ENCODE data around the gene CLOCK. TPM values are rescaled to one million over a fixed set of nuclear protein-coding genes. Genes with fewer than 3 reads are reported as not detected.

CLOCK gene
- total and polyA plus RNA-seq, 2 experiments from 2014 or later, result 9.6 to 29.3 TPM

DNA sequence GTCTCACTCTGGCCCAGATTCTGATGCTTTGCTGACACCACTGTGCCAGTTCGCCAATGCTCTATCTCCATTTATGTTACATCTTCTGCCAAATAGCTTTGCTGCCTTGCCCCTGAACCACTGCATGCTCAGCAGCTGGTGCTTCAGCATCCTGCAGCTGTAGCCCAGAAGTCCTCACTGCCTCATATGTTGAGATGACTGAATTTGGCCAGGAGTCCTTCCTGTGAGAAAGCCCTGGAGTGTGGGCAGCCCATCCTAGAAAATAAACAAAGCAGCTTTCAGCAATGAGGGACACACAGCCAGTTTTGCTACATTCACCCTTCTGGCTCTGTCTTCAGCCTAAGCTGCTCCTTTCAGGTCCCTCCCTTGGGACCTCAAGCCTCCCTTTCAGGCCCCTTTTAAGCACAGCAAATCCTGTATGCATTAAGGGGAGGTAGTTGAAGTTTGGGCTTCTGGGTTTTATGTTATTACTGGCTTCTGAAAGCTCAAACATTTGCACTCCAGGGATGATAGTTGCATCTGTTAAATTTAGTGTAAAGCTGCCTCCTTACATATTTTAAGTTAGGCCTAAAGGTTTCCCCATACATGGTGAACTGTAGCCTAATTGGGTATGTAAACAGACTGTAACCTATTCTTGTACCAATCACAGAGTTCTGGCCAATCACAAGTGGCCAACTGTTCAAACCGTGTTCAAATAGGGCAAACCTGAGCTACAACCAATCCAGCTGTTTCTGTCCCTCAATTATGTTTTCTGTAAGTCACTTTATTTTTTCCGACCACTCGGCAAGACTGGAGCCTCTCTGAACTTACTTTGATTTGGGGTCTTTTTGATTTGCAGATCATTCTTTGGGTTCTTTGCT lies 153.0 kb downstream of the CLOCK start:
- Histone ChIP-seq H3K4me2 (no peak overlapping the region), H3K4me1 (ENCODE audit: insufficient read depth) (no peaks in the 10 kb centered on the region), H3K79me2 (peaks cover 27% of the 10 kb centered on the region), H3K36me3 (replicated peaks; ENCODE audit: insufficient read depth, low read depth) (no peaks in the 10 kb centered on the region), H3K27ac (no peak overlapping the region), H3K27me3 (no peaks in the 10 kb centered on the region), H3K9me3 (ENCODE audit: low read depth) (no peaks in the 10 kb centered on the region), H3K4me3 (no peak overlapping the region), H3K9me2 (replicated peaks; ENCODE audit: insufficient read depth) (no peaks in the 10 kb centered on the region), H2AFZ (no peak overlapping the region), H4K20me1 (ENCODE audit: insufficient read depth, poor library complexity, severe bottlenecking) (peaks cover 15% of the 10 kb centered on the region)
- DNase-seq (ENCODE audit: low spot score), result no peak
- TF ChIP-seq EZH2 (IDR thresholded peaks at IDR 0.05; ENCODE audit: borderline replicate concordance), result no peak
- no peak for TF ChIP-seq EZH2phosphoT487 (IDR thresholded peaks at IDR 0.05; ENCODE audit: low read depth, severe bottlenecking, unreplicated experiment)
- TF ChIP-seq, protein P1, sequence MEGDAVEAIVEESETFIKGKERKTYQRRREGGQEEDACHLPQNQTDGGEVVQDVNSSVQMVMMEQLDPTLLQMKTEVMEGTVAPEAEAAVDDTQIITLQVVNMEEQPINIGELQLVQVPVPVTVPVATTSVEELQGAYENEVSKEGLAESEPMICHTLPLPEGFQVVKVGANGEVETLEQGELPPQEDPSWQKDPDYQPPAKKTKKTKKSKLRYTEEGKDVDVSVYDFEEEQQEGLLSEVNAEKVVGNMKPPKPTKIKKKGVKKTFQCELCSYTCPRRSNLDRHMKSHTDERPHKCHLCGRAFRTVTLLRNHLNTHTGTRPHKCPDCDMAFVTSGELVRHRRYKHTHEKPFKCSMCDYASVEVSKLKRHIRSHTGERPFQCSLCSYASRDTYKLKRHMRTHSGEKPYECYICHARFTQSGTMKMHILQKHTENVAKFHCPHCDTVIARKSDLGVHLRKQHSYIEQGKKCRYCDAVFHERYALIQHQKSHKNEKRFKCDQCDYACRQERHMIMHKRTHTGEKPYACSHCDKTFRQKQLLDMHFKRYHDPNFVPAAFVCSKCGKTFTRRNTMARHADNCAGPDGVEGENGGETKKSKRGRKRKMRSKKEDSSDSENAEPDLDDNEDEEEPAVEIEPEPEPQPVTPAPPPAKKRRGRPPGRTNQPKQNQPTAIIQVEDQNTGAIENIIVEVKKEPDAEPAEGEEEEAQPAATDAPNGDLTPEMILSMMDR (IDR thresholded peaks at IDR 0.05; ENCODE audit: poor library complexity), result no peak
- 81% methylated on average over 4 of the region's 4 CpGs for WGBS (ENCODE audit: low lambda C conversion rate, missing lambda C conversion rate)

DNA sequence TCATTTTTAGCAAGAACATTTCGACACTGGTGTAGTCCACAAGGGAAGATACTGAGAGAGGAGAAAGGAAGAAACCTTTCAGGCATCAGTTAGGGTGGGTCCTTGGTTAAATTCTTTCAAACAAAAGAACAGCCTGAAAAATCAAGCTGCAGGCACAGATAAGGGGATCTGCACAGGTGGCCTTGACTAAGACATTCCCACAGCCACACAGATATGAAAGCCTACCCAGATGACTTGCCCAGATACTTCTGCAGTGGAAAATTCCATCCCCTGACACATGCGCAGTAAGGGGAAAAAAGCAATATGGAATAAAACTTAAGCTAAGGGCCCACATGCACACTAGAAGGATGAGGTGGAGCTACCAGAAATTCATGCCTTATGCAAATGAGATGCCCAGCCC lies 159.9 kb downstream of the CLOCK start:
- Histone ChIP-seq H3K4me1 (ENCODE audit: insufficient read depth) (peaks cover 12% of the 10 kb centered on the region), H3K27me3 (no peaks in the 10 kb centered on the region), H2AFZ (no peak overlapping the region), H3K9me2 (replicated peaks; ENCODE audit: insufficient read depth) (no peaks in the 10 kb centered on the region), H3K4me3 (no peak overlapping the region), H3K36me3 (replicated peaks; ENCODE audit: insufficient read depth, low read depth) (no peaks in the 10 kb centered on the region), H3K4me2 (peak overlapping the region; percentile 16), H3K27ac (peak overlapping the region; percentile 57), H4K20me1 (ENCODE audit: insufficient read depth, poor library complexity, severe bottlenecking) (no peaks in the 10 kb centered on the region), H3K79me2 (no peaks in the 10 kb centered on the region), H3K9me3 (ENCODE audit: low read depth) (no peaks in the 10 kb centered on the region)
- peak; percentile 40 for DNase-seq (ENCODE audit: low spot score)
- 91% methylated on average over 2 of the region's 2 CpGs for WGBS (ENCODE audit: low lambda C conversion rate, missing lambda C conversion rate)
- TF ChIP-seq EZH2phosphoT487 (IDR thresholded peaks at IDR 0.05; ENCODE audit: low read depth, severe bottlenecking, unreplicated experiment) (no peak), EZH2 (IDR thresholded peaks at IDR 0.05; ENCODE audit: borderline replicate concordance) (no peak)
- TF ChIP-seq, protein P1 (IDR thresholded peaks at IDR 0.05; ENCODE audit: poor library complexity), result no peak

DNA sequence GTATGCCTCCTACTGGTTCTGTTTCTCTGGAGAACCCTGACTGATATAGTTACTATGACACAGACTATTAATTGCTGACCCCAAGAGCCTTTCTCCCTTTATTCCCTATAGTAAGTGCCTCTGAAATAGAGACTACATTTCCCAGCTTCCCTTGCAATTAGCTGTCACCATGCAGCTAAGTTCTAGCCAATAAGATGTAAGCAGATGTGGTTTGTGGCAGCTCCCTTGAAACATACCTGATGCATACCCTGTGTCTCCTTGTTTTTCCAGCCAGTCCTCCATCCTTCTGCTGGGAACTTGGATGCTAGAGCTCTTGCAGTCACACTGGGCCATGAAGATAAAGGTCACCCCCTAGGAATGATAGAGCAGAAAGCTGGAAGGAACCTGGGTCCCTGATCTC lies 160.6 kb downstream of the CLOCK start:
- Histone ChIP-seq H3K4me2 (peak overlapping the region; percentile 16), H3K9me2 (replicated peaks; ENCODE audit: insufficient read depth) (no peaks in the 10 kb centered on the region), H3K27ac (peak overlapping the region; percentile 57), H3K27me3 (no peaks in the 10 kb centered on the region), H3K36me3 (replicated peaks; ENCODE audit: insufficient read depth, low read depth) (no peaks in the 10 kb centered on the region), H3K79me2 (no peaks in the 10 kb centered on the region), H3K9me3 (ENCODE audit: low read depth) (no peaks in the 10 kb centered on the region), H4K20me1 (ENCODE audit: insufficient read depth, poor library complexity, severe bottlenecking) (no peaks in the 10 kb centered on the region), H3K4me1 (ENCODE audit: insufficient read depth) (peaks cover 12% of the 10 kb centered on the region), H2AFZ (no peak overlapping the region), H3K4me3 (no peak overlapping the region)
- DNase-seq (ENCODE audit: low spot score), result no peak
- TF ChIP-seq, protein P1 (IDR thresholded peaks at IDR 0.05; ENCODE audit: poor library complexity), result no peak
- TF ChIP-seq EZH2phosphoT487 (IDR thresholded peaks at IDR 0.05; ENCODE audit: low read depth, severe bottlenecking, unreplicated experiment), result no peak
- TF ChIP-seq EZH2 (IDR thresholded peaks at IDR 0.05; ENCODE audit: borderline replicate concordance), result no peak
